Activated CD8-positive, alpha-beta T cell treated with anti-CD3 and anti-CD28 coated beads for 36 hours (primary cell): ENCODE data around the gene TMEM220. TPM values are rescaled to one million over a fixed set of nuclear protein-coding genes. Genes with fewer than 3 reads are reported as not detected.

Source experiments
- ATAC-seq: fragments of 200-7000 bp; cut with Tn5 transposase; one replicate; pipeline ENCODE4 v1.10.0; 2021; ENCODE audit warnings: mild to moderate bottlenecking, moderate library complexity
- CTCF ChIA-PET: fragments of 350-600 bp; sonication (Branson Sonifier 250); formaldehyde crosslinking; loops from one replicate; lab custom pipeline; 2021; ENCODE audit warnings: antibody characterized with exemption; lab: Charles Lee
- POLR2A ChIA-PET: fragments of 350-600 bp; sonication (Branson Sonifier 250); formaldehyde crosslinking; loops from one replicate; lab custom pipeline; 2021; ENCODE audit warnings: antibody characterized with exemption; lab: Charles Lee
- DNase-seq: peaks from one replicate; pipeline ENCODE4 v3.0.0-alpha.2; 2020
- H3K27ac Mint-ChIP-seq: one replicate; pipeline ENCODE4 v1.8.0; 2021; ENCODE audit warnings: mild to moderate bottlenecking, mixed read lengths
- H3K27me3 Mint-ChIP-seq: one replicate; pipeline ENCODE4 v1.8.0; 2021; ENCODE audit warnings: mixed read lengths
- H3K36me3 Mint-ChIP-seq: one replicate; pipeline ENCODE4 v1.8.0; 2021; ENCODE audit warnings: low read depth, mixed read lengths
- H3K4me1 Mint-ChIP-seq: one replicate; pipeline ENCODE4 v1.8.0; 2021; ENCODE audit warnings: low read depth, mixed read lengths
- H3K4me3 Mint-ChIP-seq: one replicate; pipeline ENCODE4 v1.8.0; 2021; ENCODE audit warnings: mild to moderate bottlenecking, moderate library complexity, mixed read lengths
- H3K9me3 Mint-ChIP-seq: one replicate; pipeline ENCODE4 v1.8.0; 2021; ENCODE audit warnings: mixed read lengths
- intact Hi-C: fragments of 100-400 bp; cut with micrococcal nuclease; formaldehyde crosslinking; loops from one replicate; pipeline ENCODE4 v1.10.0; 2022
- total RNA-seq, 2 experiments: library from RNA; stranded (reverse); gene quantifications; one replicate each; pipeline ENCODE4 v1.2.3, GENCODE V29; 2021
- TF ChIP-seq, protein P1 (sequence below): fragments of 200-600 bp; IDR thresholded peaks from one replicate; pipeline ENCODE4 v1.8.0; 2022; ENCODE audit warnings: antibody characterized with exemption, mild to moderate bottlenecking

The TMEM220 gene
- total RNA-seq, 2 experiments from 2014 or later: 0.63 to 1.4 TPM

DNA sequence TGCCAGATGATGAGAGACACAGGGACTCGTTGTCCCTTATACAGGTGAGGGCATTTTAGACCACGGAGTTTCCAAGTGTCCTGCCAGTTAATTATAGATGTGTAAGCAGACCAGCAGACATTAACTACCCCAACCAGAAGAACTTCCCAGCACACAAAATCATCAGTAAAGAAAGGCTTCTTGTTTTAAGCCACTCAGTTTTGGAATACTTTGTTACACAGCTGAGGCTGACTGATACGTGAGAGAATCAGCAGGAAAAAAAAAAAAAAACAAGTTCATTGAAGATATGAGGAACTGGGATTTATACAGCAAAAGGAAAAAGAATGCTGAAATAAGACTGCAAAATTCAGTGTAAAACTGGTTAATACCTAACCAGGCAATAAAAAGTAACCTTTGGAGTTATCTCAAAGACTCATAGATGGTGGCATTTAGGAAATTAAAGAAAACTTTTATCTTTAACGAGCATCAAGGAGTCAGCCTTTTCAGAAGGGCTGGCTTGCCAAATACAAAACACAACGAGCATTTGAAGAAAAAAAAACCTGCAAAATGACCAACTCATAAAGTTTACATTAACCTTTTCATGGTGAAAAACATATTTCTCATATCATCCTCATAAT lies 46.0 kb upstream of the TMEM220 start:
- Mint-ChIP-seq H3K36me3 (no peaks in the 10 kb centered on the region), H3K4me3 (no peak overlapping the region), H3K27me3 (peaks cover 3% of the 10 kb centered on the region), H3K27ac (no peak overlapping the region), H3K4me1 (no peaks in the 10 kb centered on the region), H3K9me3 (peaks cover 3% of the 10 kb centered on the region)
- POLR2A ChIA-PET: no interaction called here
- ATAC-seq (no peak), DNase-seq (no peak)
- TF ChIP-seq, protein P1, sequence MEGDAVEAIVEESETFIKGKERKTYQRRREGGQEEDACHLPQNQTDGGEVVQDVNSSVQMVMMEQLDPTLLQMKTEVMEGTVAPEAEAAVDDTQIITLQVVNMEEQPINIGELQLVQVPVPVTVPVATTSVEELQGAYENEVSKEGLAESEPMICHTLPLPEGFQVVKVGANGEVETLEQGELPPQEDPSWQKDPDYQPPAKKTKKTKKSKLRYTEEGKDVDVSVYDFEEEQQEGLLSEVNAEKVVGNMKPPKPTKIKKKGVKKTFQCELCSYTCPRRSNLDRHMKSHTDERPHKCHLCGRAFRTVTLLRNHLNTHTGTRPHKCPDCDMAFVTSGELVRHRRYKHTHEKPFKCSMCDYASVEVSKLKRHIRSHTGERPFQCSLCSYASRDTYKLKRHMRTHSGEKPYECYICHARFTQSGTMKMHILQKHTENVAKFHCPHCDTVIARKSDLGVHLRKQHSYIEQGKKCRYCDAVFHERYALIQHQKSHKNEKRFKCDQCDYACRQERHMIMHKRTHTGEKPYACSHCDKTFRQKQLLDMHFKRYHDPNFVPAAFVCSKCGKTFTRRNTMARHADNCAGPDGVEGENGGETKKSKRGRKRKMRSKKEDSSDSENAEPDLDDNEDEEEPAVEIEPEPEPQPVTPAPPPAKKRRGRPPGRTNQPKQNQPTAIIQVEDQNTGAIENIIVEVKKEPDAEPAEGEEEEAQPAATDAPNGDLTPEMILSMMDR: no peak
- intact Hi-C loops: no loop called here
- CTCF ChIA-PET: no interaction called here

DNA sequence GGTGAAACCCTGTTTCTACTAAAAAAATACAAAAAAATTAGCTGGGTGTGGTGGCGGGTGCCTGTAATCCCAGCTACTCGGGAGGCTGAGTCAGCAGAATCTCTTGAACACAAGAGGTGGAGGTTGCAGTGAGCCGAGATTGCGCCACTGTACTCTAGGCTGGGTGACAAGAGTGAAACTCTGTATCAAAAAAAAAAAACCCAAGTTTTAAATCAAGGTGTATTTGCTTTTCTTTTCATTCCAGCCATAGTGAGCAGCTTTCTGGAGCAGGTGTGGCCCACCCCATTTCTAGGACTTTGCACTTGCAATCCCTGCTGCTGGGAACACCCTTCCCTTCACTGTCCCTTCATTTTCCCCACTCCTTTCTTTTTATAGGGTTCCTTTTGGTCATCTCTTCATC lies 45.2 kb upstream of the TMEM220 start:
- DNase-seq: no peak
- no peak overlapping the region for H3K4me3 Mint-ChIP-seq
- no peak for ATAC-seq
- POLR2A ChIA-PET: no interaction called here
- no peaks in the 10 kb centered on the region for H3K4me1 Mint-ChIP-seq
- intact Hi-C loops: no loop called here
- no peak overlapping the region for H3K27ac Mint-ChIP-seq
- H3K27me3 Mint-ChIP-seq: peaks cover 2% of the 10 kb centered on the region
- H3K36me3 Mint-ChIP-seq: no peaks in the 10 kb centered on the region
- TF ChIP-seq, protein P1: no peak
- CTCF ChIA-PET: no interaction called here
- H3K9me3 Mint-ChIP-seq: peaks cover 3% of the 10 kb centered on the region

DNA sequence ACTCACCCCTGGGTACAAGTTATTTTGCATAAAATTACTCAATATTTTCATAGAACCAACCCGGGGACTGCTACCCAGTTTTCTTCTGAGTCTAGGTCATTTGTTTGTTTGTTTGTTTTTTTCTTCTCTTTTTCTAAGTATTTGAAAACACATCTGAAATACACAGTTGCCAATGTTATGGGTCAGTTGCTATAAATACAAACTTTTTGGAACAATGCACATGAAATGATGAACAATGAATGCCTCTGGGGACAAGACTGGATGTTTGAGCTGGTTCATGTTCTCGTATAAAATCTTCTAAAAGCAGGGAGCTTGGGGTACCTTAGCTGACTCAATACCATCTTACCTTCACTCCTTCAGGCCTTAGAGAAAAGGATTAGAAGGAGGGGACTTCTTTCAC lies 43.6 kb upstream of the TMEM220 start:
- intact Hi-C loops: loop anchor here (2.0 kb wide), 1 partner anchor 71 kb away; no protein-coding TSS in a partner anchor
- ATAC-seq (no peak), DNase-seq (no peak)
- Mint-ChIP-seq H3K27ac (no peak overlapping the region), H3K4me3 (no peak overlapping the region), H3K4me1 (no peaks in the 10 kb centered on the region), H3K36me3 (no peaks in the 10 kb centered on the region), H3K27me3 (peaks cover 2% of the 10 kb centered on the region), H3K9me3 (peaks cover 3% of the 10 kb centered on the region)
- ChIA-PET CTCF (interaction anchor here (1.0 to 3.0 kb wide), 11 partner anchors 10 to 371 kb away, joined by 3 to 33 read pairs (median 5); no protein-coding TSS in a partner anchor), POLR2A (no interaction called here)
- TF ChIP-seq, protein P1: no peak

DNA sequence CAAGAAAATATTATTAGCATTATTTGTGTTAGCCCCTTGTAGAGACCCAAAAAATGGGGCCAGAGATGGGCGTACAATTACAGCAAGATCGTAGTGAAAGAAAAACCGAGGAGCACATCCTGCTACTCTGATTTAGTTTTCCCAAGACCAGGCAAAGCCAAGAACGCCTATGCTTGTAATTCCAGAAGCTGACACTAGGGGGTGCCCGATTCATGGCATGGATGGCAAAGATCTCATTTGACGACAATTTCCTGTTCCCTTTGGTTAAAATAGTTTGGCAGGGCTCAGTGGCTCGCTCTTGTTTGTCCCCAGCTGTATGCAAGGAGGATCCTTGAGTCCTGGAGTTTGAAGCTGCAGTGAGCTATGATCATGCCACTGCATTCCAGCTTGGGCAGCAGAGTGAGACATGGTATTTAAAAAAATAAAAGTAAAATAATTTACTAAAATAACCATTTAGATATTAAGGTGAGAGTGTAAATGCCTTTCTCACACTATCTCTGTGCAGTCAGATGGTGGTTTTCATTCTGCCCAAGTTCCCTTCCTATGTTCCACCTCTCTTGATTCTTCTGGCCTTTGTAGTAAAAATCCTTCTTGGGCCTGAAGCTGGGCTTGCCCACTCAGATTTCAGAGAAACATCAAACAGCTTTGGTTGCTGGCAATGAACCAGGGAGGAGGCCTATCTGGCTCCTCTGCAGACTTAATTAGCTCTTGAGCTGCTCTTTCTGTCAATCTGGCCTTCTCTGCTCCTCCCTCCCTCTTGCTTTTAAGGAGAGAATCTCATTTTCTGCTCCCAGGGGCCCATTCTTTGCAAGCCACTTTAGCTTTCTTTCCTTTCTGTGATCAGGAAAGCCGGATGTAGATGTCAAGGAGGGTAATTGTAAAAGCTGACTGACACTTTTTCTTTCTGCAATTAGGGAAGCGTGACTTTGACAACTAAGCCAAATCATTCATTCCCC lies 42.9 kb upstream of the TMEM220 start:
- CTCF ChIA-PET: interaction anchor here (0.7 to 3.0 kb wide), 14 partner anchors 9 to 372 kb away, joined by 3 to 33 read pairs (median 4); no protein-coding TSS in a partner anchor
- DNase-seq (peak; percentile 72), ATAC-seq (no peak)
- Mint-ChIP-seq H3K27me3 (peaks cover 2% of the 10 kb centered on the region), H3K4me1 (no peaks in the 10 kb centered on the region), H3K36me3 (no peaks in the 10 kb centered on the region), H3K9me3 (peaks cover 3% of the 10 kb centered on the region), H3K27ac (no peak overlapping the region), H3K4me3 (no peak overlapping the region)
- intact Hi-C loops: loop anchor here (2.0 kb wide), 1 partner anchor 72 kb away; no protein-coding TSS in a partner anchor
- POLR2A ChIA-PET: no interaction called here
- TF ChIP-seq, protein P1: peak; percentile 88
